Chondrocyte (in vitro differentiated cells): ENCODE data around the gene CIB1. TPM values are rescaled to one million over a fixed set of nuclear protein-coding genes. Genes with fewer than 3 reads are reported as not detected.

Source experiments
- DNase-seq: peaks from one replicate; pipeline ENCODE4 v3.0.0; 2021; ENCODE audit warnings: mixed read lengths, low spot score
- H3K27ac Mint-ChIP-seq: one replicate; pipeline ENCODE4 v1.8.0; 2021; ENCODE audit warnings: mild to moderate bottlenecking, moderate library complexity, mixed read lengths; ENCODE audit not compliant: unreplicated experiment
- H3K27me3 Mint-ChIP-seq: 2 replicates; pipeline ENCODE4 v1.8.0; 2021; ENCODE audit warnings: low read depth, mixed read lengths
- H3K36me3 Mint-ChIP-seq: 2 replicates; pipeline ENCODE4 v1.8.0; 2021; ENCODE audit warnings: low read depth, mixed read lengths
- H3K4me1 Mint-ChIP-seq: 2 replicates; pipeline ENCODE4 v1.8.0; 2021; ENCODE audit warnings: low read depth, mild to moderate bottlenecking, mixed read lengths
- H3K4me3 Mint-ChIP-seq: one replicate; pipeline ENCODE4 v1.8.0; 2021; ENCODE audit warnings: mild to moderate bottlenecking, moderate library complexity, mixed read lengths; ENCODE audit not compliant: unreplicated experiment
- H3K9me3 Mint-ChIP-seq: 2 replicates; pipeline ENCODE4 v1.8.0; 2021; ENCODE audit warnings: low read depth, mixed read lengths
- total RNA-seq: library from RNA; stranded (reverse); gene quantifications from 3 replicates; pipeline ENCODE4 v1.2.1, GENCODE V29; 2021
- TF ChIP-seq, protein P1 (sequence below): fragments of 200-600 bp; sonication (generic); IDR thresholded peaks from 2 replicates; pipeline ENCODE4 v1.5.0; 2021; ENCODE audit warnings: antibody characterized with exemption, mild to moderate bottlenecking, moderate library complexity

The CIB1 gene
- total RNA-seq, 1 donor from 2014 or later = 42.4 TPM

- Mint-ChIP-seq H3K27me3 (no peaks in the 10 kb centered on the region), H3K36me3 (no peaks in the 10 kb centered on the region), H3K4me1 (peaks cover 19% of the 10 kb centered on the region), H3K9me3 (no peaks in the 10 kb centered on the region), H3K4me3 (no peak overlapping the region), H3K27ac (no peak overlapping the region)
- DNase-seq = no peak
- TF ChIP-seq, protein P1, sequence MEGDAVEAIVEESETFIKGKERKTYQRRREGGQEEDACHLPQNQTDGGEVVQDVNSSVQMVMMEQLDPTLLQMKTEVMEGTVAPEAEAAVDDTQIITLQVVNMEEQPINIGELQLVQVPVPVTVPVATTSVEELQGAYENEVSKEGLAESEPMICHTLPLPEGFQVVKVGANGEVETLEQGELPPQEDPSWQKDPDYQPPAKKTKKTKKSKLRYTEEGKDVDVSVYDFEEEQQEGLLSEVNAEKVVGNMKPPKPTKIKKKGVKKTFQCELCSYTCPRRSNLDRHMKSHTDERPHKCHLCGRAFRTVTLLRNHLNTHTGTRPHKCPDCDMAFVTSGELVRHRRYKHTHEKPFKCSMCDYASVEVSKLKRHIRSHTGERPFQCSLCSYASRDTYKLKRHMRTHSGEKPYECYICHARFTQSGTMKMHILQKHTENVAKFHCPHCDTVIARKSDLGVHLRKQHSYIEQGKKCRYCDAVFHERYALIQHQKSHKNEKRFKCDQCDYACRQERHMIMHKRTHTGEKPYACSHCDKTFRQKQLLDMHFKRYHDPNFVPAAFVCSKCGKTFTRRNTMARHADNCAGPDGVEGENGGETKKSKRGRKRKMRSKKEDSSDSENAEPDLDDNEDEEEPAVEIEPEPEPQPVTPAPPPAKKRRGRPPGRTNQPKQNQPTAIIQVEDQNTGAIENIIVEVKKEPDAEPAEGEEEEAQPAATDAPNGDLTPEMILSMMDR = no peak
Observed at GRCh38 chr15:90203473-90203872, 30.3 kb downstream of the CIB1 start.

DNA sequence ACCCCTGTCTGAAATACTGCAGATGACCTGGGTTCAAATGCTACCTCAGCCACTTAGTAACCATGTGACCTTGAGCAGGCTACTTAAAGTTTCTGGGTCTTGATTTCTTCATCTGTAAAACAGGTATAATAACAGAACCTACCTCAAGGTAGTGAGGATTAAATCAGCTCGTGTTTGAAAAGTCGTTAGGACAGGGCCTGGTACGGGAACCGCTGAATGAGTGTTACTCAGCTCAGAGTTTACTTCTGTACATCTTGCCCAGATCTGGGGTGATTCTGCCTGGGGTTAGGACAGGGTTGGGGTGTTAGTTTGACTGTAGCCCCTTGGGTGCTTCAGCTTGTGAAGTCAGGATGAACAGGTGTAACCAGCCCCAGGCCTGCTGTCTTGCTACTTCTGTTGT is 30.8 kb downstream of the CIB1 start:
- no peaks in the 10 kb centered on the region for H3K27me3 Mint-ChIP-seq

GRCh38 chr15:90201944-90202375 is 31.8 kb downstream of the CIB1 start:
- Mint-ChIP-seq H3K27me3 (no peaks in the 10 kb centered on the region), H3K9me3 (no peaks in the 10 kb centered on the region), H3K36me3 (no peaks in the 10 kb centered on the region), H3K4me3 (peak overlapping the region; percentile 76), H3K27ac (no peak overlapping the region), H3K4me1 (peaks cover 19% of the 10 kb centered on the region)
- DNase-seq = no peak
- TF ChIP-seq, protein P1 = no peak

More for the DNA sequence above, 30.8 kb downstream of the CIB1 start:
- Mint-ChIP-seq H3K36me3 (no peaks in the 10 kb centered on the region), H3K4me1 (peaks cover 19% of the 10 kb centered on the region), H3K9me3 (no peaks in the 10 kb centered on the region), H3K4me3 (peak overlapping the region; percentile 76), H3K27ac (no peak overlapping the region)
- no peak for DNase-seq
- TF ChIP-seq, protein P1 = no peak

DNA sequence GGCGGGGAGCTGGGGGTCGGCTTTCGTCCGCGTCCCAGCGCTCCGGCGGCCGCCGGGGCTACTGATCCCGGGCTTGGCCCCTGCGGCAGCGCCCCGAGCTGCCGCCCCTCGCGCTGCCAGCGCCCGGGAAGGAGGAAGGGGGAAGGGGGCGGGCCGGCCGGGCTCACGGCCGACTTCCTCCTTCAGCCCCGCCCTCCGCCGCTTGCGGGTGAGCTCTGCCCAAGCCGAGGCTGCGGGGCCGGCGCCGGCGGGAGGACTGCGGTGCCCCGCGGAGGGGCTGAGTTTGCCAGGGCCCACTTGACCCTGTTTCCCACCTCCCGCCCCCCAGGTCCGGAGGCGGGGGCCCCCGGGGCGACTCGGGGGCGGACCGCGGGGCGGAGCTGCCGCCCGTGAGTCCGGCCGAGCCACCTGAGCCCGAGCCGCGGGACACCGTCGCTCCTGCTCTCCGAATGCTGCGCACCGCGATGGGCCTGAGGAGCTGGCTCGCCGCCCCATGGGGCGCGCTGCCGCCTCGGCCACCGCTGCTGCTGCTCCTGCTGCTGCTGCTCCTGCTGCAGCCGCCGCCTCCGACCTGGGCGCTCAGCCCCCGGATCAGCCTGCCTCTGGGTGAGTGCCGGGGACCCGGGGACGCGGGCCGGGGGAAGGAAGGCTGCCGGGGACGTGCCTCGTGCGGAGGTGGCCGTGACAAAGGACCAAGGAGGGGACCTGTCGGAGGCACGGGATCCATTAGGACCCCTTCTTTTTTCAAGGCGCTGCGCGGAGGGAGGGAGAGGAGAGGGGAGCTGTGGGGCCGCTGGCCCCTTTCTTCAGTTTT is 32.4 kb downstream of the CIB1 start, which contains the start of gene SEMA4B:
Gene SEMA4B (plus strand): TSS at position 201 of the 814 bp plus-strand sequence. CDS start 249 bp downstream, at position 450.
- no peak for DNase-seq
- Mint-ChIP-seq H3K27ac (no peak within 1 kb of the TSS), H3K27me3 (no peaks in the 10 kb centered on the region), H3K4me1 (peaks cover 19% of the 10 kb centered on the region), H3K36me3 (no peaks in the 10 kb centered on the region), H3K9me3 (no peaks in the 10 kb centered on the region), H3K4me3 (peak within 1 kb of the TSS; percentile 79)
- TF ChIP-seq, protein P1 = no peak

DNA sequence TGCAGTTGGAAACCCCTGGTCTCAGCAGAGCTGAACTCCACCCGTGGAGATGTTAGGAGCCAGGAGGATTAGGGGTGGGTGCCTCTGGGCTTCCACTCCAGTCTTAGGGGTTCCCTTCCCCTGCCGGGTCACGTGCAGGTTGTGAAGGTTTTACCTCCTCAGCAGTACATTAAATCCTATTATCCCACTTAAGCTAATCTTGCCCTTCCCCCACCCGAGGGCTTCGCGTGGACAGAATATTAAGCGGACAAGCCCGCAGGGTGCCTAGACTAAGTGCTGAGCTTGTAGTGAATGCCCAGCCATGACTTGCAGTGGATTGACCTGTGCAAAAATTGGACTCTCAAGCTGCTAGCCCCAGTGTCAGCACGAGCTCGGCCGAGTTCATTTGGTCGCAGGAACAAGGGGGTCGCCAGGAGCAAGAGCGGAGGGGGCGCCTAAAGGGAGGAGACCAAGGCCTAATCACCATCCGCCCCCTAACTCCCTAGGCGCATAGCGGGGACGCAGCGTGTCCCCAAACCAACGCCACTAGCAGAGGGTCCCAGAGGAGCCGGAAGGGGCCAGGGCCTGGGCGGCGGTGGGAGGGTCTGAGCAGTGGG is 33.1 kb downstream of the CIB1 start:
- H3K4me1 Mint-ChIP-seq = peaks cover 19% of the 10 kb centered on the region
- no peaks in the 10 kb centered on the region for H3K9me3 Mint-ChIP-seq

More for the DNA sequence above, 33.1 kb downstream of the CIB1 start:
- TF ChIP-seq, protein P1 = no peak
- Mint-ChIP-seq H3K4me3 (peak overlapping the region; percentile 79), H3K27me3 (no peaks in the 10 kb centered on the region), H3K36me3 (no peaks in the 10 kb centered on the region), H3K27ac (no peak overlapping the region)
- DNase-seq = no peak
